Kidney (tissue), 14 donors: Measurements from ENCODE around the gene IQSEC1. TPM values are rescaled to one million over a fixed set of nuclear protein-coding genes. Genes with fewer than 3 reads are reported as not detected.
A peak's percentile ranks its signal among the peaks of the same experiment; 100 is the strongest.

Experiments
- DNase-seq, 5 donors: peaks; one replicate each; pipeline ENCODE4 v3.0.0-alpha.2; 2013 to 2020
- FAIRE-seq: peaks from 2 replicates; lab custom pipeline; 2012; peaks lifted over from hg19 to GRCh38; lab: Jason Lieb, UNC
- H3K27ac ChIP-seq, 2 donors: one replicate each; pipeline ENCODE4 v1.7.0; 2013; ENCODE audit warnings: low read depth in 2 of 2, low read length in 2 of 2, inconsistent platforms in 1 of 2
- H3K27me3 ChIP-seq: one replicate; pipeline ENCODE4 v1.7.1; 2013; ENCODE audit warnings: low read length, inconsistent platforms; ENCODE audit not compliant: control insufficient read depth, insufficient read depth
- H3K36me3 ChIP-seq, 3 donors: one replicate each; pipeline versions ENCODE4 v1.7.0 to v1.7.1; 2013; ENCODE audit warnings: low read length in 3 of 3, control low read depth in 1 of 3, inconsistent platforms in 1 of 3; ENCODE audit not compliant: insufficient read depth in 3 of 3, control insufficient read depth in 2 of 3
- H3K4me1 ChIP-seq, 3 donors: one replicate each; pipeline versions ENCODE4 v1.7.0 to v1.7.1; 2013; ENCODE audit warnings: low read length in 3 of 3, inconsistent platforms in 1 of 3, low read depth in 1 of 3; ENCODE audit not compliant: control insufficient read depth in 2 of 3, insufficient read depth in 2 of 3
- H3K4me3 ChIP-seq, 3 donors: one replicate each; pipeline versions ENCODE4 v1.7.0 to v1.8.1; 2013; ENCODE audit warnings: low read length in 3 of 3, control low read depth in 1 of 3, inconsistent platforms in 1 of 3
- H3K9ac ChIP-seq, 3 donors: one replicate each; pipeline versions ENCODE4 v1.7.0 to v1.7.1; 2013; ENCODE audit warnings: low read length in 3 of 3, control low read depth in 1 of 3, inconsistent platforms in 1 of 3
- H3K9me3 ChIP-seq, 3 donors: one replicate each; pipeline versions ENCODE4 v1.7.0 to v1.7.1; 2013; ENCODE audit warnings: low read length in 3 of 3, control low read depth in 1 of 3, inconsistent platforms in 1 of 3; ENCODE audit not compliant: control insufficient read depth in 2 of 3, insufficient read depth in 1 of 3
- intact Hi-C: fragments of 100-400 bp; cut with DNase I; formaldehyde crosslinking; loops from one replicate; pipeline ENCODE4 v1.11.1; 2022
- polyA plus RNA-seq: library from polyadenylated mRNA; stranded (reverse); fragments of 350-450 nt; fragmentation: Illumina TruSeq; extraction: RNeasy Lipid Tissue Mini Kit (QIAGEN cat#74804); gene quantifications from one replicate; pipeline ENCODE4 v1.2.3, GENCODE V29; 2014; ENCODE audit warnings: low read depth, low replicate concordance; ENCODE audit not compliant: insufficient read depth
- total RNA-seq: library from RNA; stranded (reverse); fragmentation: NEBNext Ultra II Directional; extraction: Animal tissue kit (Norgen Biotek cat#: 25700); gene quantifications from one replicate; pipeline ENCODE4 v1.2.1, GENCODE V29; 2021
- TF ChIP-seq, protein P1 (sequence below): IDR thresholded peaks from 3 replicates; pipeline ENCODE4 v1.5.1; 2012; ENCODE audit warnings: mild to moderate bottlenecking, moderate library complexity, borderline replicate concordance; ENCODE audit not compliant: insufficient read depth; ENCODE audit errors: extremely low read depth
- donor health status: control.
- donor health status: control.
- donor health status: control.
- donor health status: control.
- donor health status: control.
- donor health status: DM: yes; HTN: yes; CAD: no.
- donor health status: Normal renal cell carcinoma (clear cell type).

IQSEC1 gene
- total and polyA plus RNA-seq, 2 donors from 2014 or later = 15.1 to 45.7 TPM

DNA sequence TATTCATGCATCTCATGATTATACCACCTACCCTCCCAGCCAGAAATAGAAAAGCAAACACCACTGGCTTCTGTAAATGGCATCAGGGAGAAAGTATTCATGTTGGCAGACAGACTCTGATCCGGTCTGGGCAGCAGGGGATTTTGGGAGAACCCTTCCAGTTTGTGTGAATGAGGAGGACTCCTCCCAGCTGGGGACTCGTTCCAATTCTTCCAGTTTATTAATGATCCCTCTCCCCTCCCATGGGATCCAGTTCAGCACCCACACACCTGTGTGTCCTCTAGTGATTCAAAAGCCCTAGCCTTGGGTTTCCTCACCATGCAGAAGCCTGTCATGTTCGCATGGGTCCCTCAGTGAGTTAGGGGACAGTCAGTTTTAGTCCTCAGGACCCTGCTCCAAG, 110.9 kb downstream of the IQSEC1 start:
- H3K4me1 ChIP-seq = peaks cover 2 to 80% (median 46%) of the 10 kb centered on the region in 3 donors
- intact Hi-C loops = no loop called here
- DNase-seq = no peak
- TF ChIP-seq, protein P1, sequence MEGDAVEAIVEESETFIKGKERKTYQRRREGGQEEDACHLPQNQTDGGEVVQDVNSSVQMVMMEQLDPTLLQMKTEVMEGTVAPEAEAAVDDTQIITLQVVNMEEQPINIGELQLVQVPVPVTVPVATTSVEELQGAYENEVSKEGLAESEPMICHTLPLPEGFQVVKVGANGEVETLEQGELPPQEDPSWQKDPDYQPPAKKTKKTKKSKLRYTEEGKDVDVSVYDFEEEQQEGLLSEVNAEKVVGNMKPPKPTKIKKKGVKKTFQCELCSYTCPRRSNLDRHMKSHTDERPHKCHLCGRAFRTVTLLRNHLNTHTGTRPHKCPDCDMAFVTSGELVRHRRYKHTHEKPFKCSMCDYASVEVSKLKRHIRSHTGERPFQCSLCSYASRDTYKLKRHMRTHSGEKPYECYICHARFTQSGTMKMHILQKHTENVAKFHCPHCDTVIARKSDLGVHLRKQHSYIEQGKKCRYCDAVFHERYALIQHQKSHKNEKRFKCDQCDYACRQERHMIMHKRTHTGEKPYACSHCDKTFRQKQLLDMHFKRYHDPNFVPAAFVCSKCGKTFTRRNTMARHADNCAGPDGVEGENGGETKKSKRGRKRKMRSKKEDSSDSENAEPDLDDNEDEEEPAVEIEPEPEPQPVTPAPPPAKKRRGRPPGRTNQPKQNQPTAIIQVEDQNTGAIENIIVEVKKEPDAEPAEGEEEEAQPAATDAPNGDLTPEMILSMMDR = no peak
- no peaks in the 10 kb centered on the region for H3K9me3 ChIP-seq
- FAIRE-seq = no peak
- H3K9ac ChIP-seq = no peak overlapping the region
- H3K27me3 ChIP-seq = no peaks in the 10 kb centered on the region
- H3K27ac ChIP-seq = peak overlapping the region in 1 of 2 donors; percentile 0
- no peak overlapping the region for H3K4me3 ChIP-seq
- no peaks in the 10 kb centered on the region for H3K36me3 ChIP-seq

DNA sequence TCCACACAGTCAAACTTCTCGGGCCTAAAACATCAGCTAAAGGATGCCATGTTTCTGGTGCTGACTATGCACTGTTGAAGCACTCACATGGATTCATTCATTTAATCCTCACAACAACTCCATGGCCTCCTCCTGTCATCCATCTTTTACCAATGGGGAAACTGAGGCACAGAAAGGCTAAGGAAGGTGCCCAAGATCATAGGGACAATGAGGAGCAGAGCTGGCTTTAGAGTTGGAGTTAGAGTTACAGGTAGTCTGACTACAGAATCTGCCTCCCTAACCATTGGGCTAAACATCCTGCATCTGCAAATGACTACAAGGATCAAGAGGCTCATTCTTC, 111.6 kb downstream of the IQSEC1 start:
- H3K4me3 ChIP-seq = no peak overlapping the region
- intact Hi-C loops = no loop called here
- DNase-seq = no peak
- TF ChIP-seq, protein P1 = no peak
- H3K36me3 ChIP-seq = no peaks in the 10 kb centered on the region
- H3K9ac ChIP-seq = no peak overlapping the region
- H3K4me1 ChIP-seq = peaks cover 2 to 82% (median 46%) of the 10 kb centered on the region in 3 donors
- H3K27me3 ChIP-seq = no peaks in the 10 kb centered on the region
- no peak for FAIRE-seq
- no peaks in the 10 kb centered on the region for H3K9me3 ChIP-seq
- H3K27ac ChIP-seq = no peak overlapping the region

DNA sequence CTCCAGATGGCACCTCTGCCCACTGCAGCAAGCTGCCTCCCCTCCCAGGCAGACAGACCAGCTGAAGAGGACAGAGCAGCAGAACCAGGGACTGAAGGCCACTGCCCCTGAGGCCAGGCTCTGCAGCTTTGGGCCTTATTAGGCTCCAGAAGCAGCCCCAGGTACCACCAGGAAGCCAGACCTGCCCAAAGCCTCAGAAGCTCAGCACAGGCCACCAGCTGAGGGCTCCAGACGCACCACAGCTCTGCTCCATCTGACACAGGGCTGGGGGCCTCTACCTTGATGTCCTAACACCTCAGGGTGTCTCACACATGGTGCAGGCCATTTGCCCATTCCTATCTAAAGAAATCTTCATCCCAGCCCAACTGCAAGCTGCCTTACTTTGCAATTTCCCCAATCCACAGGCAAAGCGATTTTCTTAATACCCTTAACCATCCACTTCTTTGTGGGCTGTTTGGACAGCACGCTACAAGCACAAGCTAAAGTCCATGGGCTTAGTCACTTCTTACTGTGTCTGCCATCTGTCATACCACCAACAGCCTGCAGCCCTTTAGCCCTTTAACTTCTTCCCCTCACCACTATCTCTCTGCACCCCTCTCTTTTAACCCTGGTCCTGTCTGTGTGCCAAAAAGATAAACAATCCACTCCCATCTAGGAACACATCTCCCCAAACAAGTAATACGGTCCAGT, 112.1 kb downstream of the IQSEC1 start:
- FAIRE-seq = no peak
- intact Hi-C loops = no loop called here
- H3K27ac ChIP-seq = no peak overlapping the region
- no peaks in the 10 kb centered on the region for H3K27me3 ChIP-seq
- H3K9me3 ChIP-seq = no peaks in the 10 kb centered on the region
- TF ChIP-seq, protein P1 = no peak
- H3K36me3 ChIP-seq = no peaks in the 10 kb centered on the region
- H3K9ac ChIP-seq = no peak overlapping the region
- H3K4me3 ChIP-seq = no peak overlapping the region
- peak in 1 of 5 donors; percentile 37 for DNase-seq
- peaks cover 2 to 80% (median 45%) of the 10 kb centered on the region in 3 donors for H3K4me1 ChIP-seq
